HG03457 (cell line): ENCODE results near the gene ANKS6.

Experiments used
- ATAC-seq: cut with Tn5 transposase; IDR thresholded peaks from one replicate; pipeline ENCODE4 v1.9.1; 2021; ENCODE audit warnings: moderate number of reproducible peaks; ENCODE audit not compliant: unreplicated experiment

ANKS6 gene

DNA sequence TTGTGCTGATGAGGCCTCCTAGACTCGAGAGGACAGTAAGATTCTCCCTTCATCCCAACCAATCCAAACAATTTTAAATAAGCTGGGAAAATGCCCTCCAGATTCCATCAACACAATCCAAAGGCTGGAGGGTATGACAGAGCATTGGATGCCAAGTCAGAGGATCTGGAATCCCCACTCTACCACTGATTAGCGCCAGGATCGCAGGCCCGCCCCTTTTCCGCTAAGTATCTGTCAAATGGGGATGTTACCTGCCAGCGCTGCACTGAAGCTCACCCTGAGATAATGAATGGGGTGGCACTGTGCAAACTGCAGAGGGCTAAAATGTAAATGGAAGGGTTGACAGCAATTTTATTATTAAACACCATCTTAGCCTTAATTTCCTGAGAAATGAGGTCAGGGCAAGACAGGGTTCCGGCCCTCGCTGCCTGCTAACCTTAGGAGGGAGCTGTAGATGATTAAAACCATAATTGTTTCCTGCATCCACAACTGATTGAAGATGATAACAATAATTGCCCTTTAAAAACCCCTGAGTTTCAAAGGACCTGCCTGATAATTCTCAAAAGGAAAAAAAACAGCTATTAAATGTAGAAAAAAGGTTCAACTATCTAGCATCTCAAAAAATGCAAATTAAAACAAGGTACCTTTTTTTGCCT is 56.0 kb downstream of the ANKS6 start:
- no peak for ATAC-seq

DNA sequence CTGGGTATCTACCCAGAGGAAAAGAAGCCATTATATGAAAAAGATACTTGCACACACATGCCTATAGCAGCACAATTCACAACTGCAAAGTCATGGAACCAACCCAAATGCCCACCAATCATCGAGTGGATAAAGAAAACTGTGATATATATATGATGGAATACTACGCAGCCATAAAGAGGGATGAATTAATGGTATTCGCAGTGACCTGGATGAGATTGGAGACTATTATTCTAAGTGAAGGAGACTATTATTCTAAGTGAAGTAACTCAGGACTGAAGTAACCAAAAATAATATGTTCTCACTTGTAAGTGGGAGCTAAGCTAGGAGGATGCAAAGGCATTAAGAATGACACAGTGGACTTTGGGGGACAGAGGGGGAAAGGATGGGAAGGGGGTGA is 57.6 kb downstream of the ANKS6 start:
- ATAC-seq = no peak

DNA sequence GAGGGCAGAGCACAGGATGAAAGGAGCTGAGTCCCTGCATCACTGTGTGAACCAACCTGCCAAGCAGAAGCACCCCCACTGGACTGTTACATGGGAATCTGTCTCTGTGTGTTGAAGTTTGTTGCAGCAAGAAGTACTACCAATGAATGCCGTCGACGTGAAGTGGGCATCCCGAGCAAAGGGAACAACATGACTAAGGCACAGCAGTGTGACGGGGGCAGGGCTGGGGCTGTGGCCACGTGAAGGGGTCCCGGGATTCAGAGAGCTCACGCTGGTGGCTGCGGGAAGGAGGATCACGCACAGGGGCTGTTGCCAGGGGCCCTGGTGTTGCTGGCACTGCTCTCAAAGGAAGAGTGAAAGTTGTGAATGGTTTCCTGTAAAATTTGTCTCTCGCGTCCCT is 60.1 kb downstream of the ANKS6 start:
- no peak for ATAC-seq

DNA sequence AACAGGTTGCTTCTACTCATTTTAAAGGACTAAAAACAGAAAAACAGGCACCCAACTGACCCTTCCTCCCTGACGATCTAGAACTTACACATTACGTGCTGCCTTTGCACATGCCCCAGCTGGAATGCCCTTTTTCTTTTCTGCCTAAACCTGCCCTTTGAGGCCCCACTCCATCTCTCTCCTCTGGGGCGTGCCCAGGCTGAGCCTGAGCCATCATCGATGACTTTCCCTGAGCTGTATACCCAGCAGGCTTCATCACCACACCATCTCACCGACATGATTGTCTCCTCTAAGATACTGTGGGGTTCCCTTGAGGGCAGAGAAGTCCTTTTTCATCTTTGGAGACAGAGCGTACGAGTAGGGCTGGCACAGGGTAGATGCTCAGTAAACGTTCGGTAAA is 63.6 kb downstream of the ANKS6 start:
- ATAC-seq = no peak

GRCh38 chr9:98732091-98732490 is 64.3 kb downstream of the ANKS6 start:
- no peak for ATAC-seq

DNA sequence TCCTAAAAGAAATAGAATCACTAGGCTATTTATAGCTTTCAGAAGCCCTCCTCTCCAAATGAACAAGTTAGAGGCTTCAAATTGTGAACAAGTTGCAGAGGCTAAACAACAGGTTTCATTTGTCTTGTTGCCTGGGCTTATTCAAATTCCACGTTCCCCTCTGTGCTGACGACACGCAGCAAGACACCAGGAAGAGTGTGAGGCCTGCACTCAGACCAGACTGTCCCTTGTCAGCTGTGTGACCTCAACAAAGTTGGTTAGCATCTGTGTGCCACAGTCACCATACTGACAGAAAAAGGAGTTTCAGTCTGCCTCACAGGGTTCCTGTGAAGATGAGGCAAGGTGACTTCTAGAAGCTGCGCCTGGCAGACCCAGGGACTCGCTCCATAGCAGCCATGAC is 65.5 kb downstream of the ANKS6 start:
- ATAC-seq = no peak

- ATAC-seq = no peak
These were observed 67.9 kb downstream of the ANKS6 start for GRCh38 chr9:98728500-98728899.

- no peak for ATAC-seq
These were observed 68.9 kb downstream of the ANKS6 start for GRCh38 chr9:98727428-98727827.

DNA sequence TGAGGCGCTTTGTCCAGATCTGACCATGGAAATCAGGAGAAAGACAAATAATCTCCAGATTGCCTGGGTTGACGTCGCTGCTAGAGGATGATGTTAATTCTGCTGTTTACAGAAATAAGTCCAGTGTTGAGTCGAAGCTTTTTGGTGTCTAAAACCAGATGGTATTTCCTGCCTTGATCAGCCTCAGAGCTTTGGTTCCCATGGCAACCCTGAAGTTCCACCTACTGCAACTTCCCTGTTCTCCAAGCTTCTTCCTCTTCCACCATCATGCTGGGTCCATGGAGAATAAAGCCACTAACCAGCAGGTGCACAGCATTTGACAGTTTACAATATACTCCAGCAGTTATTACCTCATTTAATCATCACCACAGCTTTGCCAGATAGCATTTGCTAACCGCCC is 69.6 kb downstream of the ANKS6 start:
- ATAC-seq = no peak

DNA sequence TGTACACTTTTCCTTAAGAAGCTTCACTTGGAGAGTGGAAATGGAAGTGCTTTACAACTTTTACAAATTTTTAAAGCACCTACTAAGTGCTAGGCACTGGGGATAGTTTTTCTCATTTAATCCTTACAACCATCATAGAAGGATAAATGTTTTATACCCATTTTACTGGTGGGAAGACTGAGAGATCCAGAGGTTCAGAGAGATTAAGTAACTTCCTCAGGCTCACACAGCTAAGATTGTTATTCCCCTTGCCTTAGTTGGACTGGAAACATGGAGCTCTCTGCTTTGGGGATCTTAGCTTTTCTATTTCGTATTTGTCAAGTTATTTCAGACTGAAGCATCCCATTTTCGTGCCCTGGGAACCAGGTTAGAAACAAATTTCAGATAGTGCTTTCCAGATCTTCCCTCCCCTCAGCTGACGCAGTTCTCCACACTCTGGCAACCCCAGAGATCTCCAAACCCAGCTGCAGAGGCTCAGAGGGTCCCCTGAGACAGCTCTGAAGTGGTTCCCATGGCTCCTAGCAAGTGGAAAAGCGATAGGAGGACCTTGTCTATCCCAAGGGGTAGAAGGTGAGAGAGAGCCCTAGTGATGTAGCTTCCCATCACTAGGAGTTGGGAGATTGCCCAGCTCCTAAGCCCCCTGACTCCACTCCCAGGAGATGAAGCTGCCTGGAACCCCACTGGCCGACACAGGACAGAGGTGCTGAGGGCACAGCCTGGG is 71.4 kb downstream of the ANKS6 start:
- no peak for ATAC-seq

DNA sequence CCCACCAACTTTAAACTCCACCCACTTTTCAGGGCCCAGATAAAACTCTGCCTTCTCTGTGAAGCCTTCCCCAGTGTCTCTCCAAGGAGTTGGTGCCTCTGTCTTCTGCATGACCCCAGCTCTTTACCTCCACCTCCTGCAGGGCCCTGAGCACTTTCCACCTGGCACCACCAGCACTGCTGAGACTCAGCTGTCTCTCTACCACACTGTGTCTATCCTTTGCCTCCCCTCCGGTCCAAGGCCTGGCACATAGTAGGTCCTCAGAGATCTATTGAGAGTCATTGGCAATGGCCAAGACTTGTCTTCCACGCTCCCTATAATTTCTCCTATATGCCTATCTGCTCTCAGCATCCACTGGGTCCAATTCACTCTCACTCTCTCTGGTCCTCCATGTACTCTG is 74.7 kb downstream of the ANKS6 start:
- ATAC-seq = no peak

DNA sequence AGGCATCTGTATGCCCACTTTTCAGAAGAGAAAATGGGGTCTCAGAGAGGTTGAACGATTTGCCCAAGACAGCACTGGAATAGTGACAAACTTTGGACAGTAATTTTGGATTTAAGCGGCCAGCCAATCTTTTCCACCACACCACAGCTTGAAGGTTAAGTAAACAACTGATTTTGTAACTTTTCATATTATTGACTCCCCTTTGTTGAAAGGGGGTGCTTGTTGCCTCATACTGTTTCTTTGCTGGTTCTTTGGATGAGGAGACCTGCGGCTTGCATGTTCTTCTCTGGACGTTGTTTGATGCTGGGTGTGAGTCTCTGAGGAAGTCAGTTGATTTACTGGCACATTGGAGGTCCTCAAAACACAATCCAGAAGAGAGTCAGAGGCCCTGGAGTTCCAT is 76.0 kb downstream of the ANKS6 start:
- no peak for ATAC-seq

DNA sequence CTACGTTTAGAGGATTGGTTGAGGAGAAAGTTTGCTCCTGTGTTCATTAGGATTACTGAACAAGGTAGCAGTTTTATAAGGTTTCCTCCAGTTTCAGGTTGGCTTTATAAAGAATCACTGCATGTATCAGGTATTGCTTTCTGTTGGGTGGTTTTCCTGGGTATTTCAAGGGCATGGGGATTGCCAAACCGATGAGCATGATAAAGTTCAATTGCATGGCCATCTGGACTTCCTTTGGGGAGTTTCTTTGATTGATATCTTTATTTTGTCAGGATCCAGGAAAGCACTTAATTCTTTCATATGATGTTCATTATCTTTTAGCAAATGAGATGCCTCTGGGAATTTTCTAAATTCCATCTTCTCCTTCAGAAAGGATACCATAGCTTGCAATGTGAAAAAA is 77.3 kb downstream of the ANKS6 start:
- no peak for ATAC-seq

GRCh38 chr9:98714833-98715232 is 81.5 kb downstream of the ANKS6 start:
- no peak for ATAC-seq

- no peak for ATAC-seq
These were observed 83.4 kb downstream of the ANKS6 start for GRCh38 chr9:98712987-98713386.

DNA sequence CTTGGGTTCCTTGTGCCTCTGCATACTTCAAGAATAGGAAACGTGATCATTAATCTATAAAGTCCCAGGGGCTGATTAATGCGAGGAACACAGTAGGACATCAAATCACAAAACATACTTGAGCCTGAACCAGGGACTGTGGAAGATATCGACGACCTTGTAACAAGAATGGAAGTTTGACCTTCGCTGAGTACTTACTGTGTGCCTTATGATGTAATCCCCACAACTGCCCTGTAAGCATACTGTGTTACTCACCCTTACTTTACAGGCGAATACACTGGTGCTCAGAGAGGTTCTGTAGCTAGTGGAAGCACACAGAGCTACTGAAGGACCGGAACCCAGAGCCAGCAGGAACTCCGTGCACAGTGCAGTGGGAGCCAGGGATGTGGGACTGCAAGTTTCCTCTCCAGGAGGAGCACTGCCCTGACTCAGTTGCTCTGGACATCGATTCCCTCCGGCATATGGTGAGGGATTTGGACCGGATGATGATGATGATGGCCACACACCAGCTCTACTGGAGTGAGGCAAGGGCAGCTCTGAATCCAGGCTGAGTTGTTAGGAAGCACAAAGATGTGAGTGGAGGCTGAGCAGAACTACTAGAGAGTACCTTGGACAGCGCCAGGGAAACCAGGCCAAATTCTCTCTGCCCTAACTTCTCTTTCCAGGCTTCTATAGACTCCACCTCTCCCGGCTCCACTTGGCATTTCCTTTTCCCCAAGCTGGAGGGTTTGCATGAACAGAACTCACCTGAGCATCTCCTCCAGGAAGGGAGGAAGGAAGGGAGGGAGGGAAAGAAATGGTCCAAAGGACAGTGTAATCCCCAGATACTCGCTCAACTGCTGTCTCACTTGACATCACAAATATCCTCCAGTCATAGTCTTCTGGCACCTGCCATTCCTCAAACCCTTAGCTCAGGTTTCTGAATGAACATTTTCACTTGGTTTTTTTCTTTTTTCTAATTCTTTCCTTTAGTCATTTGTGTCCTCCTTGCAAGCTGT is 86.1 kb downstream of the ANKS6 start:
- no peak for ATAC-seq

GRCh38 chr9:98708933-98709911 is 87.1 kb downstream of the ANKS6 start, which contains the start of gene GABBR2:
Gene GABBR2, minus strand, starts transcription at chr9:98708935. Its CDS starts 198 bp downstream, at chr9:98708737.
- ATAC-seq = no peak

DNA sequence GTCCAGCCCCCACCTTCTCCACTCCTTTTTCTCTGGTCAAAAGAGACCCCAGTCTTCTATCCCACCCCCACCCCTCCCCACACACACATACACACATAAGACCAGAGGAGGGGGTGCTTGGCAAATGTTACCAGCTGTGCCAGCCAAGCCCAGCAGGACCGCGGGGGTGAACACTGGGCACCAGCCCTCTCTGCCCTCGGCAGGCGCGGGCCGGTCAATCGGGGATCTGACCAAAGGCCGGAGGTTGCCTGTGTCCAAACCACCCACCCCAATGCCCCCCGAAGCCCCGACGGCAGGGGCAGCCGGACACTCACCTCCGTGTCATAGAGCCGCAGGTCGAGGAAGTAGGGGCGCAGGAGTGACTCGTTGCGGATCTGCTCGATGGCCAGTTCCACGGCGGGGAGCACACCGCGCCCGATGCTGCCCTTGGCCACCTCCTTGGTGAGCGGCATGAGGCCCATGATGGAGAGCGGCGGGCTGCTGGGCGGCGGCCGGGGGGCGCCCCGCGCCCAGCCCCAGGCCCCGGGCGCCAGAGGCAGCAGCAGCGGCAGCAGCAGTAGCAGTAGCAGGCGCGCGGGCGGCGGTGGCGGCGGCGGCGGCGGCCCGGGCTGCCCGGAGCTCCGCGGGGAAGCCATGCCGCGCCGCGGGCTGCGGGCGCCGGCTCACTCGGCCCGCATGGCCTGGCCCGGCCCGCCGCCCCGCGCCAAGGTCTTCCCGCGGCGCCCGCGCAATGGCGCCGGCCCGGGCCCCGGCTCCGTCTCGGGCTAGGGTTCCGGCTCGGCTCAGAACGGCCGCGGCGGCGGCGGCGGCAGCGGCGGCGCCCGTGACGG is 88.0 kb downstream of the ANKS6 start:
- ATAC-seq = no peak
